ENCODE measurements around the gene DMBT1. TPM values are rescaled to one million over a fixed set of nuclear protein-coding genes. Genes with fewer than 3 reads are reported as not detected.

The DMBT1 gene
- total RNA-seq, 1 donor from 2014 or later = not detected

DNA sequence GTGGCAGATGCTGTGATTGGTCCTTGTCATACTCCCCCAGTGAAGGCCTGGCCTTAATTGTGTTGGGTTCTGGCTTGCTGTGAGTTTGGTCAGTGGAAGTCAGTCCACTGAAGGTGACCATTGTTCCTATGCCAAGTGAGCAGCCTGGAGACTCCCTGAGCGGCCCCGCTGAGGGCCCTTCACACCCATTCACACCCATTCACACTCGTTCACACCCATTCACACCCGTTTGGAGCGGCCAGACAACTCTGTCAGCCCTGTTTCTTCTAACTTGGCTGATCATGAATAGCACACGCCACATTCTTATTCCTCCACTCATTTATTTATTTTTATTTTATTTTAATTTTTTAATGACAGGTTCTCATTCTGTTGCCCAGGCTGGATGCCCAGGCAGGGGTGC, 77.6 kb downstream of the DMBT1 start:
- Histone ChIP-seq H3K27ac (ENCODE audit: low read depth, low read length) (no peak overlapping the region), H3K9ac (ENCODE audit: low read depth in 1 of 3, low read length in 3 of 3) (no peak overlapping the region), H3K9me3 (ENCODE audit: control insufficient read depth in 3 of 3, low read length in 3 of 3) (no peaks in the 10 kb centered on the region), H3K27me3 (ENCODE audit: control insufficient read depth in 3 of 3, insufficient read depth in 3 of 3, low read length in 3 of 3) (peaks cover 0 to 6% (median 0%) of the 10 kb centered on the region in 3 donors), H3K4me3 (ENCODE audit: low read length in 3 of 3) (no peak overlapping the region), H3K36me3 (ENCODE audit: control insufficient read depth in 3 of 3, insufficient read depth in 3 of 3, low read length in 3 of 3) (no peaks in the 10 kb centered on the region), H3K4me1 (ENCODE audit: control insufficient read depth in 3 of 3, insufficient read depth in 3 of 3, low read length in 3 of 3) (no peaks in the 10 kb centered on the region)

DNA sequence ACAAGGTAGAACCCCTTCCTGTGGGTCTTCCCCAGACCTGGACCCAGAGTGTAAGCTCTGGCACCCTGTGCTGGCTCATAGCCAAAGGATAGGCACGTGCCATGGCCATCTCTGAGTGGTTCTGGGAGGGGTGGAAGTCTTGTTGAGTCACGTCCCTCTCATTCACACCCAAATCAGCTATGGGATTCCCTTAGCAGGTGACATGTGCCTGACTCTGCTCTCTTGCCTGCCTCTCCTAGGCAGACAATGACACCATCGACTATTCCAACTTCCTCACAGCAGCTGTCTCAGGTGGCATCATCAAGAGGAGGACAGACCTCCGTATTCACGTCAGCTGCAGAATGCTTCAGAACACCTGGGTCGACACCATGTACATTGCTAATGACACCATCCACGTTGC, 79.2 kb downstream of the DMBT1 start:
- Histone ChIP-seq H3K27ac (ENCODE audit: low read depth, low read length) (no peak overlapping the region), H3K4me1 (ENCODE audit: control insufficient read depth in 3 of 3, insufficient read depth in 3 of 3, low read length in 3 of 3) (no peaks in the 10 kb centered on the region), H3K9ac (ENCODE audit: low read depth in 1 of 3, low read length in 3 of 3) (no peak overlapping the region), H3K4me3 (ENCODE audit: low read length in 3 of 3) (no peak overlapping the region), H3K27me3 (ENCODE audit: control insufficient read depth in 3 of 3, insufficient read depth in 3 of 3, low read length in 3 of 3) (peaks cover 0 to 9% (median 0%) of the 10 kb centered on the region in 3 donors), H3K9me3 (ENCODE audit: control insufficient read depth in 3 of 3, low read length in 3 of 3) (no peaks in the 10 kb centered on the region), H3K36me3 (ENCODE audit: control insufficient read depth in 3 of 3, insufficient read depth in 3 of 3, low read length in 3 of 3) (no peaks in the 10 kb centered on the region)

DNA sequence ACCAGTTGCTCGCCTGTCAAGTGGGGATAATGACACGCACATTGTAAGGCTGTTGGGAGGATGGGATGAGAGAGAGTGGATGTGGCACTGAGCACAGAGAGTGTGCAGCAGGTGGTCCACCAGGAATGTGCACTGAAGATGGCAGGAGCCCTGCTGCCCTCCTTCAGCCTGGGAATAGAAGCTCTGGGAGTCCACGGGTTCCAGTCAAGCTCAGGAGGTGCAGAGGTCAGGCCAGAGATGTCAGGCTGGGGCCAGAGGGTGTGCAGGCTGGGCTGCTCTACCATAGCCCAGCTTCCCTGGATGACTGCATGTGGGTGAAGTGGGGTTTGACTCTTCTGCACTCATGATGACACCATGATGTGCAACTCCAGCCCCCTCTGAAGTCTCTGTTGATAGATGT, 80.4 kb downstream of the DMBT1 start:
- no peak overlapping the region for H3K27ac ChIP-seq (ENCODE audit: low read depth, low read length)
- no peaks in the 10 kb centered on the region for H3K9me3 ChIP-seq (ENCODE audit: control insufficient read depth in 3 of 3, low read length in 3 of 3)
- H3K36me3 ChIP-seq (ENCODE audit: control insufficient read depth in 3 of 3, insufficient read depth in 3 of 3, low read length in 3 of 3) = no peaks in the 10 kb centered on the region
- peaks cover 0 to 9% (median 0%) of the 10 kb centered on the region in 3 donors for H3K27me3 ChIP-seq (ENCODE audit: control insufficient read depth in 3 of 3, insufficient read depth in 3 of 3, low read length in 3 of 3)
- no peaks in the 10 kb centered on the region for H3K4me1 ChIP-seq (ENCODE audit: control insufficient read depth in 3 of 3, insufficient read depth in 3 of 3, low read length in 3 of 3)
- no peak overlapping the region for H3K9ac ChIP-seq (ENCODE audit: low read depth in 1 of 3, low read length in 3 of 3)
- H3K4me3 ChIP-seq (ENCODE audit: low read length in 3 of 3) = no peak overlapping the region

DNA sequence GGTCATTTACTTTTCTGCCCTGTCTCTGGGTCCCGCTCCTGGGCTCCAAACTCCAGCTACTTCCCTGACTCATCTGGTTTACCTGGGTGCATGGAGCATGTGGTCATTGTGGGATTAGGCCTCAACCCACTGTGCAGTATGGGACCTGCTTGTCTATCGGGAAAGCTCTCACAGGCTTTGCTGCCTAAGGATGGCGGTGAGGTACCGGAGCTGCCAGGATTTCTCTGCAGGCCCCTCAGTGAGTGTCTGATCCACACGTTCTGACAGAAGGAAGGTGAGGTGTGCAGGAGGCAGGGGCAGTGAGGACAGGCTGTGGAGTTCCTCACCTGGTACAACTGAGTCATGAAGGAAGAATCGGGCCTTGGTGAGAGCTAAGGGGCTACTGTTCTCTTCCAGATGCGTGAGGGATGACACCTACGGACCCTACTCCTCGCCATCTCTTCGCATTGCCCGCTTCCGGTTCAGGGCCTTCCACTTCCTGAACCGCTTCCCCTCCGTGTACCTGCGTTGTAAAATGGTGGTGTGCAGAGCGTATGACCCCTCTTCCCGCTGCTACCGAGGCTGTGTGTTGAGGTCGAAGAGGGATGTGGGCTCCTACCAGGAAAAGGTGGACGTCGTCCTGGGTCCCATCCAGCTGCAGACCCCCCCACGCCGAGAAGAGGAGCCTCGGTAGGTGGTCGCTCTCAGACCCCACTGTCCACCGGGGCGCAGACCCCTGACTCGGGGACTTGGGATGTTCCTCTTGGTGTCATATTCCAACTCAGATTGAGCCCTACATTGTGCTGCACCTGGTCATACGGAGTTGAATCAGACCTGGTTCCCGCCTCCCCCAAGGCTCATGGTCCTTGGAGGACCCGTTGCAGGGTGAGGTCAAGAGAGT, 82.4 kb downstream of the DMBT1 start:
- no peaks in the 10 kb centered on the region for H3K9me3 ChIP-seq (ENCODE audit: control insufficient read depth in 3 of 3, low read length in 3 of 3)
- H3K4me3 ChIP-seq (ENCODE audit: low read length in 3 of 3) = no peak overlapping the region
- H3K9ac ChIP-seq (ENCODE audit: low read depth in 1 of 3, low read length in 3 of 3) = no peak overlapping the region
- no peaks in the 10 kb centered on the region for H3K36me3 ChIP-seq (ENCODE audit: control insufficient read depth in 3 of 3, insufficient read depth in 3 of 3, low read length in 3 of 3)
- no peak overlapping the region for H3K27ac ChIP-seq (ENCODE audit: low read depth, low read length)
- no peaks in the 10 kb centered on the region for H3K4me1 ChIP-seq (ENCODE audit: control insufficient read depth in 3 of 3, insufficient read depth in 3 of 3, low read length in 3 of 3)
- peaks cover 0 to 14% (median 3%) of the 10 kb centered on the region in 3 donors for H3K27me3 ChIP-seq (ENCODE audit: control insufficient read depth in 3 of 3, insufficient read depth in 3 of 3, low read length in 3 of 3)

DNA sequence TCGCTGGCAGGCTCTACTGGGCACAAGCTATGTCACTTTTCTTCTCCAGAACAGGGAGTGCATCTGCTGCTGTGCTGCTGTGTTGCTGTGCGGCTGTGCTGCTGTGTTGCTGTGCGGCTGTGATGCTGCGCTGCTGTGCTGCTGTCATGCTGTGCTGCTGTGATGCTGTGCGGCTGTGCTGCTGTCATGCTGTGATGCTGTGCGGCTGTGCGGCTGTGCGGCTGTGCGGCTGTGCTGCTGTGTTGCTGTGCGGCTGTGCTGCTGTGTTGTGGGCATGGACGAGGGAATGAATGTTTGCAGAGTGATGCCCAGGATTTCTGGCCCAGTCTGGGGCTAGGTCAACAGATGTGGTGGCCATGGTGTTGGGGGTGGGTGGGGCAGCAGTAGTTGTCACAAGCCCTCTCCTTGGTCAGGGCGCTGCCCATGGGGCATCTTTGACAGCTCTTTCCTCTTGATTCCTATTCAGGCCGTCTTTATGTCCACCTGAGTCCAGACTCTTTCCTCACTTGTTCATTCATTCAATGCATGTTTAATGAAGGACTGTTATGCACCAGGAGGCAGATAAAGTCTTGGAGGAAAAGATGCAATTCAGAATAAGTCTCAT, 83.5 kb downstream of the DMBT1 start:
- H3K4me1 ChIP-seq (ENCODE audit: control insufficient read depth in 3 of 3, insufficient read depth in 3 of 3, low read length in 3 of 3) = peaks cover 0 to 2% (median 0%) of the 10 kb centered on the region in 3 donors
- H3K9ac ChIP-seq (ENCODE audit: low read depth in 1 of 3, low read length in 3 of 3) = no peak overlapping the region
- no peak overlapping the region for H3K4me3 ChIP-seq (ENCODE audit: low read length in 3 of 3)
- H3K36me3 ChIP-seq (ENCODE audit: control insufficient read depth in 3 of 3, insufficient read depth in 3 of 3, low read length in 3 of 3) = no peaks in the 10 kb centered on the region
- no peaks in the 10 kb centered on the region for H3K9me3 ChIP-seq (ENCODE audit: control insufficient read depth in 3 of 3, low read length in 3 of 3)
- no peak overlapping the region for H3K27ac ChIP-seq (ENCODE audit: low read depth, low read length)
- peaks cover 6 to 15% (median 14%) of the 10 kb centered on the region in 3 donors for H3K27me3 ChIP-seq (ENCODE audit: control insufficient read depth in 3 of 3, insufficient read depth in 3 of 3, low read length in 3 of 3)

DNA sequence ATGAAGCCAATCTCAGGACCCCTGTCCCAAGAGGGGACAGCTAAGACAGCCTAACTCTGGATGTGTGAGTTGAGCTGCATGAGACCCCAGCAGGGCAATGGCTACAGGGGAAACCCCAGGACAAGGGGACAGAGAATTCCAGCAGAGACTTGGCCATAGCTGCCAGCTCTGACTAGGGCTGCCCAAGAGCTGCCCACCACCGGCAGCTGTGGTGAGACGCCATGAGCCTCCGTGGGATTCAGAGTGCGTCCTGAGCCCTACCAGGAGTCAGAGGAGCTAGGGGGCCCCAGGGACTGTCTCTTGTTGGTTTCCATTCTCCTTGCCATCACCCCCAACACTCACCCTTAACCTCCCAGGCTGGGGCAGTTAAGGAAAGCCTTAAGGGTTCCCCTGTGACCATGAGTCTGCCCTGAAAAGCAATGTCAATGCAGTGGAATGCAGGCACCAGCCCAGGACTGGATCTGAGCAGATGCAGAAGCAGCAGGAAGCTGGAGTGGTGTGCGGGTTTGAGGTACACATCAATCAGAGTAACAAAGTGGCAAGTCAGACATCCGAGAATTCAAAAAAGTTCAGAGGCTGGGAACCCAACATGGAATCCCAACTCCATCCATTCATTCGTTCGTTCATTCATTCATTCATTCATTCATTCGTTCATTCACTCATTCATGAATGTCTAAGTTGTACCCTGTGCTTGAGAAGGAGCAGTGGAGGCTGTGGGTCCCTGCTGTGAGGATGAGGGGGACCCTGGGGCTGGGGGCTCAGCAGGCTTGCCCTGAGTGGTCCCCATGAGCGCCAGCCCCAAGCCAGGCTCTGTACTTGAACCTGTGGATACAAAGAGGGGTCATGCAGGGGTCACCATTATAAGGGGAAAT, 86.2 kb downstream of the DMBT1 start:
- H3K36me3 ChIP-seq (ENCODE audit: control insufficient read depth in 3 of 3, insufficient read depth in 3 of 3, low read length in 3 of 3) = no peaks in the 10 kb centered on the region
- H3K4me3 ChIP-seq (ENCODE audit: low read length in 3 of 3) = no peak overlapping the region
- H3K27me3 ChIP-seq (ENCODE audit: control insufficient read depth in 3 of 3, insufficient read depth in 3 of 3, low read length in 3 of 3) = peaks cover 14 to 26% (median 22%) of the 10 kb centered on the region in 3 donors
- no peak overlapping the region for H3K9ac ChIP-seq (ENCODE audit: low read depth in 1 of 3, low read length in 3 of 3)
- no peak overlapping the region for H3K27ac ChIP-seq (ENCODE audit: low read depth, low read length)
- no peaks in the 10 kb centered on the region for H3K9me3 ChIP-seq (ENCODE audit: control insufficient read depth in 3 of 3, low read length in 3 of 3)
- peaks cover 0 to 2% (median 0%) of the 10 kb centered on the region in 3 donors for H3K4me1 ChIP-seq (ENCODE audit: control insufficient read depth in 3 of 3, insufficient read depth in 3 of 3, low read length in 3 of 3)

DNA sequence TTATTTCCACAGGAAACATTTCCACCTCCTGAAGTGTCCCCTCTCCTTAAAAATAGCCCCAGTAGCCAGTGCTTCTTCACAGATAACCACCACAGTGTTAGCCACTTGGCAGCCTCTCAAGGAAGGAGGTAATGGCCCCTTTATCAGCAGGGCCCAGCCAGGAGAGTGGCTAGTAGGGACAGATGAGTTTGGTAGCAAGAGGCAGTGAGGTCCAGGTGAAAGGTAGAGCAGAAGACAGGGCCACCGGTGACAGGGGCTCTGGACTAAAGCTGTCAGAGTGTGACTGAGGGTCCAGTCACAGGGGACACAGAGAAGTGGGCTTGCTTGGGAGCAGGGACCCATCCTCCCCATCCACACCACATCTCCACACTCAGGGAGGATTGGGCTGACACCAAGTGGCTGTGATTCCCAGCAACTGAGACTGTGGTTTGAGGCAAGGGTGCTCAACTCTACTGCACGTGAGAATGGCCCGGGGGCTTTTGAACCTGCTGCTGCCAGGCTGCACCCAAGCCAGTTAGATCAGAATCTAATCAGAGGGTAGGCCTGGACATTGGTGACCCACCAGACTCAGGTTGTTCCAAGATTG, 86.9 kb downstream of the DMBT1 start:
- H3K4me3 ChIP-seq (ENCODE audit: low read length in 3 of 3) = no peak overlapping the region
- H3K4me1 ChIP-seq (ENCODE audit: control insufficient read depth in 3 of 3, insufficient read depth in 3 of 3, low read length in 3 of 3) = peaks cover 0 to 2% (median 0%) of the 10 kb centered on the region in 3 donors
- no peak overlapping the region for H3K27ac ChIP-seq (ENCODE audit: low read depth, low read length)
- peaks cover 14 to 26% (median 22%) of the 10 kb centered on the region in 3 donors for H3K27me3 ChIP-seq (ENCODE audit: control insufficient read depth in 3 of 3, insufficient read depth in 3 of 3, low read length in 3 of 3)
- no peak overlapping the region for H3K9ac ChIP-seq (ENCODE audit: low read depth in 1 of 3, low read length in 3 of 3)
- no peaks in the 10 kb centered on the region for H3K9me3 ChIP-seq (ENCODE audit: control insufficient read depth in 3 of 3, low read length in 3 of 3)
- H3K36me3 ChIP-seq (ENCODE audit: control insufficient read depth in 3 of 3, insufficient read depth in 3 of 3, low read length in 3 of 3) = no peaks in the 10 kb centered on the region

DNA sequence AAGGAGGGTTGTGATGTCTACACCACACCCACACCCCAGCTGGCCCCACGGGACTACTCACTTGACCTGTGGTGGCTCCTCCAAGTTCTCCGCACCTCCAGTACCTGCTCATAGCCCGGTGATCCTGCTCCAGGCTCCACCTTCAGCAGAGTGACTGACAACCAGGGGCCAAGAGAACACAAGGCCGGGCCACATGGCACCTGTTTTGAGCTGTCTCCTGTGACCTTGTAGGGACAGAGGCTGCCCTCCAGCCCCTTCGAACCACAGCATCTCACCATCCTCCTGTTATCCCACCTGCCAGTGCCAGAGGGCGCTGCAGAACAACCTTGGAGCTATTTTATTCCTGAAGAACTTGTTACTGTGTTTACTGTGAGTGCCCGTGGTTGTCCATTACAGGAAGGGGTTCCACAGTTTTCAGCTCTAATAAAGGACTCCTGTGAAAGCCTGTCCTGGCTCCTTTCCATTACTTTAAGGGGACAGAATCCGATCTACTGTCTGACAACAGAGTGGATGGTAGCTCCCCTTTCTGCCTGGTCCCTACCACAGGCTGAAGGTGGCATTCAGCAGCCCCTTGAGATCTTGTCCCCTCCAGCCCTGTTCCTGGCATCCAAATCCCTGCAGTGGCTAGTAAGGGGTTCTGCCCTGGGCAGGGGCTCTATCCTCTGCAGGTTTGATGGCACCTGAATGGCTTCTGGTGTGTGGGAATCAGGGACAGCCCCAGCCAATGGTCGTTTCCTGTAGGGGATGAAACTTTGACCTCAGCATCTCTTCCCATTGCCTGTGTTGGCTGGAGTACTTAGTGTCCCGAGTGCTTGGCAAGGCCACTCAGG, 88.3 kb downstream of the DMBT1 start:
- Histone ChIP-seq H3K4me1 (ENCODE audit: control insufficient read depth in 3 of 3, insufficient read depth in 3 of 3, low read length in 3 of 3) (peaks cover 0 to 2% (median 0%) of the 10 kb centered on the region in 3 donors), H3K27ac (ENCODE audit: low read depth, low read length) (no peak overlapping the region), H3K4me3 (ENCODE audit: low read length in 3 of 3) (no peak overlapping the region), H3K27me3 (ENCODE audit: control insufficient read depth in 3 of 3, insufficient read depth in 3 of 3, low read length in 3 of 3) (peaks cover 14 to 23% (median 22%) of the 10 kb centered on the region in 3 donors), H3K36me3 (ENCODE audit: control insufficient read depth in 3 of 3, insufficient read depth in 3 of 3, low read length in 3 of 3) (no peaks in the 10 kb centered on the region), H3K9me3 (ENCODE audit: control insufficient read depth in 3 of 3, low read length in 3 of 3) (no peaks in the 10 kb centered on the region), H3K9ac (ENCODE audit: low read depth in 1 of 3, low read length in 3 of 3) (no peak overlapping the region)

DNA sequence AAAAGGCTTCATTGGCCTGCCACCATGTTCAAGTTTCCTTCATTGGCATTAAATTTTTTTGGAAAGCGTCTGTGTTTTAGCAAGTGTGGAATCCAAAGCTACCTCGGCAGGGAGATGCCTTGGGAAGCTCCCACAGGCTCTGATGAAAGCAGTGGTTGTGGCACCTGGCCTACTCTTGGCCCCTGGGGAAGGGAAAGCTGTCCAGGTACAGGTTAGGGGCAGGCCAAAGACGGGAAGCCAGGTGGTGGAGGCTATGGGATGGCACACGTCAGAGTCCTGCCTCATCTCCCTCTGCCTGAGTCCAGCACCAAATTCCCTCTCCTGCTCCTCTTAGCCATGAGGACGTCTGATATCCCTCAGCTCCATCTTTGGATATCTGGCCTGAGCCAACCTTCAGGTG, 89.3 kb downstream of the DMBT1 start:
- peaks cover 0 to 2% (median 0%) of the 10 kb centered on the region in 3 donors for H3K4me1 ChIP-seq (ENCODE audit: control insufficient read depth in 3 of 3, insufficient read depth in 3 of 3, low read length in 3 of 3)
- H3K4me3 ChIP-seq (ENCODE audit: low read length in 3 of 3) = no peak overlapping the region
- H3K9ac ChIP-seq (ENCODE audit: low read depth in 1 of 3, low read length in 3 of 3) = no peak overlapping the region
- no peaks in the 10 kb centered on the region for H3K36me3 ChIP-seq (ENCODE audit: control insufficient read depth in 3 of 3, insufficient read depth in 3 of 3, low read length in 3 of 3)
- H3K27ac ChIP-seq (ENCODE audit: low read depth, low read length) = no peak overlapping the region
- H3K9me3 ChIP-seq (ENCODE audit: control insufficient read depth in 3 of 3, low read length in 3 of 3) = no peaks in the 10 kb centered on the region
- peaks cover 14 to 24% (median 22%) of the 10 kb centered on the region in 3 donors for H3K27me3 ChIP-seq (ENCODE audit: control insufficient read depth in 3 of 3, insufficient read depth in 3 of 3, low read length in 3 of 3)
